Naive thymus-derived CD4-positive, alpha-beta T cell (primary cell): Measurements from ENCODE around the gene SHFL. TPM values are rescaled to one million over a fixed set of nuclear protein-coding genes. Genes with fewer than 3 reads are reported as not detected.
A peak's percentile ranks its signal among the peaks of the same experiment; 100 is the strongest.

Experiments
- ATAC-seq: fragments of 150-1000 bp; cut with Tn5 transposase; 2 replicates; pipeline ENCODE4 v1.10.0; 2021; ENCODE audit warnings: mild to moderate bottlenecking, moderate library complexity
- CTCF ChIA-PET: fragments of 350-600 bp; sonication (Branson Sonifier 250); formaldehyde crosslinking; loops from one replicate; lab custom pipeline; 2021; ENCODE audit warnings: antibody characterized with exemption; lab: Charles Lee
- POLR2A ChIA-PET: fragments of 350-600 bp; sonication (Branson Sonifier 250); formaldehyde crosslinking; loops from one replicate; lab custom pipeline; 2021; ENCODE audit warnings: antibody characterized with exemption, inconsistent platforms; lab: Charles Lee
- DNase-seq, 9 donors: peaks; one replicate each; pipeline versions ENCODE4 v3.0.0 to v3.0.0-alpha.2; 2020 to 2022; ENCODE audit warnings: mixed read lengths in 1 of 9
- H3K27ac ChIP-seq: one replicate; pipeline ENCODE4 v1.7.0; 2013; ENCODE audit warnings: mild to moderate bottlenecking, low read depth, low read length, moderate library complexity
- H3K27me3 ChIP-seq, 2 donors: one replicate each; pipeline ENCODE4 v1.7.0; 2013; ENCODE audit warnings: low read length in 2 of 2, mild to moderate bottlenecking in 2 of 2, moderate library complexity in 2 of 2; ENCODE audit not compliant: control insufficient read depth in 2 of 2, insufficient read depth in 2 of 2
- H3K36me3 ChIP-seq, 3 experiments: 1 replicate in 2 of 3; 2 replicates in 1 of 3; pipeline ENCODE4 v1.7.0; 2013; ENCODE audit warnings: low read length in 3 of 3, mild to moderate bottlenecking in 3 of 3, moderate library complexity in 1 of 3; ENCODE audit not compliant: insufficient read depth in 3 of 3, control insufficient read depth in 2 of 3
- H3K4me1 ChIP-seq, 2 donors: one replicate each; pipeline ENCODE4 v1.7.0; 2013; ENCODE audit warnings: low read length in 2 of 2, mild to moderate bottlenecking in 2 of 2, moderate library complexity in 1 of 2; ENCODE audit not compliant: control insufficient read depth in 2 of 2, insufficient read depth in 2 of 2
- H3K4me3 ChIP-seq: 2 replicates; pipeline ENCODE4 v1.7.0; 2013; ENCODE audit warnings: mild to moderate bottlenecking, low read length
- H3K9me3 ChIP-seq, 3 experiments: 1 replicate in 2 of 3; 2 replicates in 1 of 3; pipeline ENCODE4 v1.7.0; 2013; ENCODE audit warnings: low read length in 3 of 3; ENCODE audit not compliant: control insufficient read depth in 2 of 3
- H3K27ac Mint-ChIP-seq, 9 donors: one replicate each; pipeline ENCODE4 v1.8.0; 2020 to 2022; ENCODE audit warnings: mixed read lengths in 9 of 9, mild to moderate bottlenecking in 8 of 9, moderate library complexity in 5 of 9, inconsistent platforms in 2 of 9
- H3K27me3 Mint-ChIP-seq, 5 donors: one replicate each; pipeline ENCODE4 v1.8.0; 2021 to 2022; ENCODE audit warnings: mixed read lengths in 5 of 5, mild to moderate bottlenecking in 1 of 5
- H3K36me3 Mint-ChIP-seq, 5 donors: one replicate each; pipeline ENCODE4 v1.8.0; 2020 to 2022; ENCODE audit warnings: mixed read lengths in 5 of 5, mild to moderate bottlenecking in 3 of 5, inconsistent platforms in 1 of 5
- H3K4me1 Mint-ChIP-seq, 7 donors: one replicate each; pipeline ENCODE4 v1.8.0; 2020 to 2022; ENCODE audit warnings: mixed read lengths in 7 of 7, mild to moderate bottlenecking in 3 of 7, inconsistent platforms in 1 of 7
- H3K4me3 Mint-ChIP-seq, 10 donors: one replicate each; pipeline ENCODE4 v1.8.0; 2020 to 2022; ENCODE audit warnings: mild to moderate bottlenecking in 10 of 10, mixed read lengths in 10 of 10, moderate library complexity in 6 of 10, inconsistent platforms in 2 of 10
- H3K9me3 Mint-ChIP-seq, 11 donors: one replicate each; pipeline ENCODE4 v1.8.0; 2020 to 2022; ENCODE audit warnings: mixed read lengths in 11 of 11, mild to moderate bottlenecking in 4 of 11, inconsistent platforms in 1 of 11, moderate library complexity in 1 of 11
- intact Hi-C, 2 donors: fragments of 100-400 bp; cut with micrococcal nuclease; formaldehyde crosslinking; loops; one replicate each; pipeline ENCODE4 v1.15.1; 2023
- polyA plus RNA-seq, 2 donors: library from polyadenylated mRNA; unstranded; fragments of 300-500 nt; fragmentation: Illumina TruSeq; gene quantifications; one replicate each; pipeline ENCODE4 v1.2.3, GENCODE V29; 2021
- total RNA-seq, 6 experiments: library from RNA in 5 of 6; stranded (reverse) in 5 of 6; gene quantifications; 1 replicate in 5 of 6; 2 replicates in 1 of 6; pipeline ENCODE4 v1.2.3 and lab custom pipeline; 2021 to 2026

The SHFL gene
- total and polyA plus RNA-seq, 7 experiments from 2014 or later: 37.0 to 112 (median 77.2) TPM

DNA sequence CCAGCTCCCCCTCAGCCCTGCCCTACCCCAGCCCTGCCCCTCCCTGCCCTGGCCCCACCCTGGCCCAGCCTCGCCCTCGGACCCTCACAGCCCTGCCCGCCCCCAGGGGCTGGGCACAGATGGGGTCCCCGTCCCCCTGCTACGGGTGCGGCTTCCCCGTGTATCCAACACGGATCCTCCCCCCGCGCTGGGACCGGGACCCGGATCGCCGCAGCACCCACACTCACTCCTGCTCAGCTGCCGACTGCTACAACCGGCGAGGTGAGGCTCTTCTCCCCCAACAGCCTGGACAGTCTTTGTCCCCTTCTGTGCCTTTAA is 5.2 kb downstream of the SHFL start:
- H3K4me1 Mint-ChIP-seq: peaks cover 8 to 27% (median 13%) of the 10 kb centered on the region in 7 donors
- no peak for DNase-seq
- Histone ChIP-seq H3K4me1 (peaks cover 6 to 9% of the 10 kb centered on the region in 2 donors), H3K36me3 (peaks cover 0 to 51% (median 4%) of the 10 kb centered on the region in 3 experiments), H3K27me3 (no peaks in the 10 kb centered on the region), H3K9me3 (no peaks in the 10 kb centered on the region), H3K27ac (no peak overlapping the region), H3K4me3 (no peak overlapping the region)
- H3K9me3 Mint-ChIP-seq: peaks cover 0 to 4% (median 0%) of the 10 kb centered on the region in 11 donors
- POLR2A ChIA-PET: no interaction called here
- peak overlapping the region in 1 of 9 donors; percentile 13 for H3K27ac Mint-ChIP-seq
- ATAC-seq: no peak
- H3K4me3 Mint-ChIP-seq: no peak overlapping the region
- peaks cover 4 to 44% (median 7%) of the 10 kb centered on the region in 5 donors for H3K36me3 Mint-ChIP-seq
- CTCF ChIA-PET: no interaction called here
- H3K27me3 Mint-ChIP-seq: no peaks in the 10 kb centered on the region
- intact Hi-C loops: no loop called here

DNA sequence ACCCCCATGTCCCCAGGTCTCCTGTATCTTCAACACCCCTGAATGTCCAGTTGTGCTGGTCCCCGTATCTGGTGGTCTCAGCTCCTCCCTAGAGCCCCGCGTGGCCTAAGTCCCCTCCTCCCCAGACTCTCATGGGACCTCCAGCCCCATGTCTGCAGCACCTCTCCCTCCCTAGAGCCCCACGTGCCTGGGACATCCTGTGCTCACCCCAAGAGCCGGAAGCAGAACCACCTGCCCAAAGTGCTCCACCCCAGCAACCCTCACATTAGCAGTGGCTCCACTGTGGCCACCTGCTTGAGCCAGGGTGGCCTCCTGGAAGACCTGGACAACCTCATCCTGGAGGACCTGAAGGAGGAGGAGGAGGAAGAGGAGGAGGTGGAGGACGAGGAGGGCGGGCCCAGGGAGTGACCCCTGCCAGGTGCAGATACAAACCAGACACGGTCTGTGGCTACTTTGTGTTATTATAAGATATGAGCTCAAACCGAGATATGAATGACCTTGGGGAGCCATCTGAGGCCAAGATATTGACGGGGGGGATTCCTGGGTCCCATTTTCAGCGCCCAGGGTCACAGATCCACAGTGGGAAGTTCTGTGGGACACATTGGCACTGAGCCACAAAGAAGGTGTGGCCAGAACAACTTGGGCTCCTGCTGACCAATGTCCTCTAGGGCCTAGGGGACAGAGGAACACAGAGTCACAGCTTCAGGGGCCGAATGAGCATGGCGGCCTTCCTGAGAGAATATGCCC is 6.0 kb downstream of the SHFL start:
- no peak overlapping the region for H3K27ac ChIP-seq
- peak overlapping the region in 1 of 9 donors; percentile 68 for H3K27ac Mint-ChIP-seq

GRCh38 chr19:10092648-10093294 is 6.7 kb downstream of the SHFL start:
- peaks cover 0 to 4% (median 0%) of the 10 kb centered on the region in 11 donors for H3K9me3 Mint-ChIP-seq
- H3K36me3 Mint-ChIP-seq: peaks cover 4 to 36% (median 7%) of the 10 kb centered on the region in 5 donors
- ChIA-PET CTCF (no interaction called here), POLR2A (interaction anchor here (0.7 to 2.5 kb wide), 4 partner anchors 10 to 45 kb away, joined by 3 to 7 read pairs (median 3); partner anchors contain the start of gene ANGPTL6)
- H3K36me3 ChIP-seq: peaks cover 0 to 47% (median 4%) of the 10 kb centered on the region in 3 experiments
- H3K4me3 ChIP-seq: no peak overlapping the region
- peak overlapping the region in 4 of 9 donors; percentile 1 to 45 (median 27) for H3K27ac Mint-ChIP-seq
- peaks cover under 1 to 22% (median 8%) of the 10 kb centered on the region in 7 donors for H3K4me1 Mint-ChIP-seq
- peaks cover 10 to 15% of the 10 kb centered on the region in 2 donors for H3K4me1 ChIP-seq
- no peaks in the 10 kb centered on the region for H3K9me3 ChIP-seq
- H3K27ac ChIP-seq: no peak overlapping the region
- intact Hi-C loops: no loop called here
- ATAC-seq: no peak
- no peak overlapping the region for H3K4me3 Mint-ChIP-seq
- DNase-seq: no peak
- no peaks in the 10 kb centered on the region for H3K27me3 ChIP-seq
- no peaks in the 10 kb centered on the region for H3K27me3 Mint-ChIP-seq

More for the DNA sequence above, 6.0 kb downstream of the SHFL start:
- Mint-ChIP-seq H3K4me1 (peaks cover 7 to 26% (median 15%) of the 10 kb centered on the region in 7 donors), H3K4me3 (peak overlapping the region in 1 of 10 donors; percentile 39), H3K9me3 (peaks cover 0 to 4% (median 0%) of the 10 kb centered on the region in 11 donors), H3K27me3 (no peaks in the 10 kb centered on the region), H3K36me3 (peaks cover 4 to 42% (median 7%) of the 10 kb centered on the region in 5 donors)
- Histone ChIP-seq H3K9me3 (no peaks in the 10 kb centered on the region), H3K36me3 (peaks cover 0 to 47% (median 4%) of the 10 kb centered on the region in 3 experiments), H3K27me3 (no peaks in the 10 kb centered on the region), H3K4me3 (no peak overlapping the region), H3K4me1 (peaks cover 12 to 14% of the 10 kb centered on the region in 2 donors)
- ChIA-PET POLR2A (interaction anchor here (0.7 to 2.5 kb wide), 2 partner anchors 12 to 46 kb away, joined by 3 to 7 read pairs; no protein-coding TSS in a partner anchor), CTCF (no interaction called here)
- ATAC-seq (no peak), DNase-seq (no peak)
- intact Hi-C loops: no loop called here

- ChIA-PET POLR2A (interaction anchor here (0.7 to 2.5 kb wide), 4 partner anchors 9 to 306 kb away, joined by 3 to 7 read pairs (median 3); partner anchors contain the start of gene ANGPTL6), CTCF (no interaction called here)
- no peaks in the 10 kb centered on the region for H3K9me3 ChIP-seq
- peaks cover 10 to 15% of the 10 kb centered on the region in 2 donors for H3K4me1 ChIP-seq
- Mint-ChIP-seq H3K4me1 (peaks cover 0 to 22% (median 13%) of the 10 kb centered on the region in 7 donors), H3K4me3 (no peak overlapping the region), H3K27me3 (no peaks in the 10 kb centered on the region), H3K36me3 (peaks cover 4 to 35% (median 7%) of the 10 kb centered on the region in 5 donors), H3K9me3 (peaks cover 0 to 4% (median 0%) of the 10 kb centered on the region in 11 donors), H3K27ac (peak overlapping the region in 3 of 9 donors; percentile 11 to 45 (median 43))
- H3K36me3 ChIP-seq: peaks cover 0 to 47% (median 4%) of the 10 kb centered on the region in 3 experiments
- H3K27ac ChIP-seq: no peak overlapping the region
- no peak overlapping the region for H3K4me3 ChIP-seq
- DNase-seq (no peak), ATAC-seq (no peak)
- intact Hi-C loops: no loop called here
- H3K27me3 ChIP-seq: no peaks in the 10 kb centered on the region
Observed at GRCh38 chr19:10093295-10094186, 7.4 kb downstream of the SHFL start.

- Mint-ChIP-seq H3K27ac (peak overlapping the region in 7 of 9 donors; percentile 32 to 92 (median 74)), H3K36me3 (peaks cover 4 to 28% (median 7%) of the 10 kb centered on the region in 5 donors), H3K9me3 (peaks cover 0 to 5% (median 0%) of the 10 kb centered on the region in 11 donors), H3K4me3 (peak overlapping the region; percentile 33 to 70 (median 52)), H3K27me3 (no peaks in the 10 kb centered on the region), H3K4me1 (peaks cover 0 to 34% (median 24%) of the 10 kb centered on the region in 7 donors)
- H3K9me3 ChIP-seq: no peaks in the 10 kb centered on the region
- H3K27ac ChIP-seq: peak overlapping the region; percentile 36
- POLR2A ChIA-PET: interaction anchor here (0.6 to 4.1 kb wide), 12 partner anchors 11 to 622 kb away, joined by 3 to 60 read pairs (median 4); partner anchors contain the start of genes DNM2 and PPAN
- DNase-seq: no peak
- no peak for ATAC-seq
- CTCF ChIA-PET: interaction anchor here (0.5 to 1.2 kb wide), 2 partner anchors 26 to 155 kb away, joined by 3 to 4 read pairs; no protein-coding TSS in a partner anchor
- no peaks in the 10 kb centered on the region for H3K27me3 ChIP-seq
- H3K4me3 ChIP-seq: no peak overlapping the region
- peaks cover 0 to 32% (median 4%) of the 10 kb centered on the region in 3 experiments for H3K36me3 ChIP-seq
- peaks cover 17 to 21% of the 10 kb centered on the region in 2 donors for H3K4me1 ChIP-seq
- intact Hi-C loops: no loop called here
Observed at GRCh38 chr19:10095622-10095947, 9.5 kb downstream of the SHFL start.
